CD4-positive, alpha-beta T cell treated with Interleukin-10 for 1 hour (primary cell): ENCODE results near the gene TRAPPC6A.

Experiments used
- DNase-seq: peaks from one replicate; pipeline ENCODE4 v3.0.0-alpha.2; 2020

The TRAPPC6A gene

DNA sequence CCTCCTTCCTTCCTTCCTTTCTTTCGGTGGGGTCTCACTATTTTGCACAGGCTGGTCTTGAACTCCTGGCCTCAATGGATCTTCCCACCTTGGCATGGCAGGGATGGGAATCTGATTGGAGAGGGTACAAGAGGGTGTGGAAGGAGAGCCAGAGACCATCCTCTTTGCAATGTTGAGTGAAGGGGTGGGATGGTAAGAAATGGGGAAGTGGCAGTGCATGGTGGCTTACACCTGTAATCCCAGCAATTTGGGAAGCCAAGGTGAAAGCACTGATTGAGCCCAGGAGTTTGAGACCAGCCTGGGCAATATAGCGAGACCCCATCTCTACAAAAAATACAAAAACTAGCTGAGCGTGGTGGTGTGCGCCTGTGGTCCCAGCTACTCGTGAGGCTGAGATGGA lies 6.1 kb upstream of the TRAPPC6A start:
- DNase-seq: no peak

DNA sequence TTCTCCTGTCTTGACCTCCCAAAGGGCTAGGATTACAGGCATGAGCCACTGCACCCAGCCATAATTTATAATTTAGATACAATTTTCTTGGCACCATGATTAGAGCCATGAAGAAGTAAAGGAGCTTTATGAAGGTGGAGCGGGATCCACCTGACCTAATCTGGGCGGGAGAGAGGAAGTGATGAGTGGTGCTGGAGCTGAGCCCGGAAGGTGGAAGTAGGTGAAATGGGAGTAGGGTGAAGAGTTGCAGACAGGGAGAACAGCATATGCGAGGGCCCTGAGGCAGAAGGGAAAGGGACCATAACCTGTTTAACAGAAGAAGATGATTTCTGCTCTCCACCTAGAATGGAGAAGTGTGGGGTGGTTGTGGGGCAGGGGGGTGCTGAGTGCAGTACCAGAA lies 4.7 kb upstream of the TRAPPC6A start:
- no peak for DNase-seq

DNA sequence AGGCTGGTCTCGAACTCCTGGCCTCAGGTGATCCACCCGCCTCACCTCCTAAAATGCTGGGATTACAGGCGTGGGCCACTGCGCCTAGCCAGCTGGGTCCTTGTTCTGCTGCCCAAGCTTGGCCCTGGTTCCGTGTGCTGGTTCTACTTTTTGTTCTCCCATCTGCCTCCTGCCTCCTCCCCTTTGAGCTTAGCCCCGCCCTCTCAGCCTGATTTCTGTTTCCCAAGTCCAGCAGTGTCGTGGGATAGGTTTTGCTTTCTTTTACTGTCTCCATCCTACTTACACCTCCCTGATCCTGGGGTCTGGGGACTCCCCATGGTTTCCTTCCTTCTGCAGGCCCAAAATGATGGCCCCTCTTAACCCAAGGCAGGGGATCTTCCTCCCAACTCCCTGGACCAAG lies 2.9 kb upstream of the TRAPPC6A start:
- no peak for DNase-seq

DNA sequence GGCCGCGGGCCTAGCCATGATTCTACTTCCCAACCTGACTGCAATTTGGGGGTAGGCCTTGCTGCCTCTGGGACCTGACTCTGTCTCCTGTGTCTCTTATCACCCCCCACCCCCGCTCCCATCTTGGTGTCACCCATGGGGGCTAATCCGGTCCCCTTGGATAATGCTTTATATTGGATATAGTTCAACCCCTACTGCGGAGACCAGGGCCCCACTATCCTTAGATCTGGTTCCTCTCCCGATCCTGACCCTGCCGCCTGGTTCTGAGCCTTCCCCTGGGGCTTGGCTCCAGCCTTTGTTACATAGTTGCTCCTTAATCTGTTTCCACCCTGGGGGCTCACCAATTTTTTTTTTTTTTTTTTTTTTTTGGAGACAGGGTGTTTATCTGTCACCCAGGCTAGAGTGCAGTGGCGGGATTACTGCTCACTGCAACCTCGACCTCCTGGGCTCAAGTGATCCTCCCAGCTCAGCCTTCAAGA lies 1.9 kb upstream of the TRAPPC6A start:
- DNase-seq: no peak

DNA sequence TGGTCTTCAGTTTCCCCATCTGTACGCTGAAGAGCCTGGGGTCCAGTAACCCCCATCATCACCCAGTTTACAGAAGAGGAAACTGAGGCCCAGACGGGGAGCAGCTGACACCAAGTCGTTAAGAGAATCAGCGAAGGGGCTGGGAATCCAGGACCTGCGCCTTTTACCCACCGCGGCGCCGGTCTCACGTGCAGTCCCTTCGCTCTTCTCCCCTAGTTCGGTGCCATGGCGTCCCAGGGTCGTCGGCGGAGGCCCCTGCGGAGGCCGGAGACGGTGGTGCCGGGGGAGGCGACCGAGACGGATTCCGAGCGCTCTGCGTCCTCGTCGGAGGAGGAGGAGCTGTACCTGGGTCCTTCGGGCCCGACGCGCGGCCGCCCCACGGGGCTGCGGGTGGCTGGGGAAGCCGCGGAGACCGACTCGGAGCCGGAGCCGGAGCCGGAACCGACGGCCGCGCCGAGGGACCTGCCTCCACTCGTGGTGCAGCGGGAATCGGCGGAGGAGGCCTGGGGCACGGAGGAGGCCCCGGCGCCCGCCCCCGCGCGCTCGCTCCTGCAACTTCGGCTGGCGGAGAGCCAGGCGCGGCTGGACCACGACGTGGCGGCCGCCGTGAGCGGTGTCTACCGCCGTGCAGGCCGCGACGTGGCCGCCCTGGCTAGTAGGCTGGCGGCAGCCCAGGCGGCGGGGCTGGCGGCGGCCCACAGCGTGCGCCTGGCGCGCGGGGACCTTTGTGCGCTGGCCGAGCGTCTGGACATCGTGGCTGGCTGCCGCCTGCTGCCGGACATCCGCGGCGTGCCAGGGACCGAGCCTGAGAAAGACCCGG lies 1.2 kb upstream of the TRAPPC6A start:
- peak; percentile 32 for DNase-seq

DNA sequence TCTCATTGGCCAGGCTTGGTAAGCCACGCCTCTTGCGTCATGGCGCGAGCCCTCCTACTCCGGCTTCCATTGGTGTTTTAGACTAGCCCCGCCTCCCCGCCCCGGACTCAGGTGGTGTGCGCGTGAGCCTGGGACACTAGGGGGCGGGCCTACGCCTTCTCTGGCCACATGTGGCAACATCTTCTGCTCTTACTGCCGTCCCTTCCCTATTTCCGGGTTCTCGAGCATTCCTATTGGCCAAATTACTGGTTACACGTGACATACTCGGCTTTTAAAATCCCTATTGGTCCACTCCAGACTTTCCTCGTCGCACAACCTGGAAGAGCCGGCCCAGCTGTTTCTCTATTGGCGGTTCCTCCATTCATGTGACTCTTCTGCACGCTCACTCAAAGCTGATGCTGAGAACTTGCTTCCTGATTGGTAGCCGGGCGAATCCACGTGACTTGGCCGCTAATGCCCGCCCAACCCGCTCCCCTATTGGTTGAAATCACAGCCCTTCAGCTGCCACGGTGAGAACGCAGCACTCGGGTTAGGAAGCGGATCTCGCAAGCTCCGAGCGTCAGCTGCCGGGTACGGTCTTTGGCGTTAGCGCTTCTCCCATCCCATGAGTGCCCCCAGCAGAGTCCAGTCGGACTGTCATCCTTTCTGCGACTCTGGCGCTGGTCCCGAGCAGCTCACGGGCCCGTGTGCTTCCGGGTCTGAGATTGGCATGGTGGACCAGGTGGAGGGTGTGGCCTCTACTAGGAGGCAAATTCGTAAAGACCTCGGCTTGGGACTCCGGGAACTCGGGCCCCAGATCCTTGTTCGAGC lies 430 bp upstream of the TRAPPC6A start, which contains the start of gene BLOC1S3:
Gene BLOC1S3, plus strand, starts transcription at position 523 of the 810 bp plus-strand sequence. CDS start 513 bp downstream, outside the sequence.
- peak; percentile 100 for DNase-seq

DNA sequence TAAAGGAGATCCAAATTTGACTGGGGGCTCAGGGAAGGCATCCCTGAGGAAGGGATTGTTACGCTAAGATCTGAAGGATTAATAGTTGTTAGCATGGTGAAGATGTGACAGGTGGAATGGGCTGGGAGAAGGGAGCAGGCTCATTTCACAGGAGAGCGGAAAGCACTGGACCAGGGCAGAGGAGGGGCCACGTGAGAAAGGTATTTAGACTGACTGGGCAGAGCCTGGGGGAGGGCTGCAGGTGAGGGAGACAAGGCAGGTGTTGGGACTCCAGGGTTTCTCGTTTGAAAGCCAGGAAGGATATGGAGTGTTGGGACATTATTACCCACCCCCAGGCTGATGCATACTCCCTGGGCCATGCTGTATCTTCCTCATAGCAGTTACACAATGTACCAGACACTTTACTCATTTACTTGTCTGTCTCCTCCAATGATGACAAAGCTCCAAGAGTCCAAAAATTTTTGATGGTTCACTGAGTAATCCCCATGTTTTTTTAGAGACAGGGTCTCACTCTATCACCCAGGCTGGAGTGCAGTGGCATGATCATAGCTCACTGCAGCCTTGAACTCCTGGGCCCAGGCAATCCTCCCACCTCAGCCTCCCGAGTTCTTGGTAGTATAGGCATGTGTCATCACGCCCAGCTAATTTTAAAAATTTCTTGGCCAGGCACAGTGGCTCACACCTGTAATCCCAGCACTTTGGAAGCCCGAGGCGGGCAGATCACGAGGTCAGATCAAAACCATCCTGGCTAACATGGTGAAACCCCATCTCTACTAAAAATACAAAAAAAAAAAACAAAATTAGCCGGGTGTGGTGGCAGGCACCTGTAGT lies 2.3 kb downstream of the TRAPPC6A start:
- DNase-seq: no peak

DNA sequence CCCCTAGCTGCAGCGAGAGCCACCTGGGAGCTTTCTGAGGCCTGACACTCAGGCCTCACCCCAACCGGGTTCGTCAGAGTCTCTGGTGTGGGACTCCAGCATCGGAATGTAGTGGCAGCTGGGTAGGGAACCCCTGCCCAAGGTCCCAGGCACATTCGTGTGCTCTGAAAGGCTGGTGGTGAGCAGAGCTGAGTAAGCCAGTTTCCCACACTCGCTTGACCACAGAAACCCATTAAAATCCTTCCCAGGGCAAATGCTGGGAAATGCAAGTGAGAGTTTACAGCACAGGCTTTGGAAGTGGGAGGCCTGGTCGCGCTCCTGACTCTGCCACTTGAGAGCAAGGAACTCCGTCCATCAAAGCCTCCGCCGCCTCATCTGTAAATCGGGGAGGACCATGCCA lies 4.2 kb downstream of the TRAPPC6A start:
- DNase-seq: no peak

DNA sequence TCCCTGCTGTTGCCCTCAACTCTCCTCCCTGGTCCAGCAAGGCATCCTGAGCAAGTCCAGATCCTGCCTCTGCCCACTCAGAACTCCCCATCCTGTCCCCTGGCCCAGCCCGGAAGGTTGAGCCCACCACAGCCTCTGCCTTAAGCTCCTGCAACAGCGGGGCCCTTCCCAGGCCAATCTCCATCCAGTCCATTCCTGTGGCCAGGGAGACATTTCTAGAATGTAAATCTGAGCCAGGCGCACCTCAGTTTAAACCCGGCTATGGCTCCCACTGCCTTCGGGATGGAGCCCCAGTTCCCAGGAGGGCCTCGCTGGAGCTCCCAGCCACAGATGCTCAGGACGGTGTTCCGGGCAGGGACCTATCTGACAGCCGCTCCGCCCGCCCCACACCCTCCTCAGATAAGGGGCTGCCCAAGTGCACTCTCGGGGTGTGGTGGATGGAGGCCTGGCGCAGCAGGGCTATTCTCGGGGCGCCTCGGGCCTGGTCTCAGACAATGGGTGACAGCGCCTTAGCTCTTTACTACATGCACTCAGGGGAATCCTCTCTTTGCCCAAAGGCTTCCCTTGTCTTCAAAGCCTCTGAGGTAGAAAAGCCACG lies 5.3 kb downstream of the TRAPPC6A start:
- DNase-seq: no peak

DNA sequence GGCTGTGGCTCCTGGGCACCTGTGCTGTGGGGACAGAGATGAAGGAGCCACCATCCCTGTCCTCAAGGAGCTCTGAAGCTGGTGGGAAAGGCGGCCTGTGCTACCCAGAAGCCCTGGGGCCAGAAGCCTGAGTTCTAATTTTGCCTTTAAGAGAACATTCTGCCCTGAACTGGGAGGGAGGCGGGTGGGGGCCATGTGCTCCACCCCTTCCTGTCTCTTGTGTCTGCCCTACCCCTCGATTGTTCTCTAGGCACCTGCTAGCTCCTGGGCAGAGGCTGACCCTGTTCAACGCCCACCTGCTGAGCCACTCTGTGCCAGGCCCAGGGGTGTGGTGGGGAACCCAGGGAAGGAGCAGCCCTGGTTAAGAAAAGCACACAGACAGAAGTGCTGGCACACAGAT lies 5.9 kb downstream of the TRAPPC6A start:
- peak; percentile 59 for DNase-seq

DNA sequence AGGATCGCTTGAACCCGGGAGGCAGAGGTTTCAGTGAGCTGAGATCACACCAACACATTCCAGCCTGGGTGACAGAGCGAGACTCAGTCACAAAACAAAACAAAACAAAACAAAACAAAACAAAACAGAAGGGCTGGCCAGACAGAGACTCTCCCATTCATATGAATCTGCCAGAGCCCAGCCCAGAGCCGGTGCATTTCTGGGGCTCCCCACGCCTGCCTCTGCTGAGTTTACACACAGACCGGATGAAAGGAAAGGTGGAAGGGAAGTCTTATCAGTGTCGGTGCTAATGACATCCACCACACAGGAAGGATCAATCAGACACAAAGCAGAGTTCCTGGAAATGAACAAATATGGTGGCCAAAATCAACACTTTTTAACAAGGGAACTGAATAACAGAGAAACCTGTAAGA lies 6.8 kb downstream of the TRAPPC6A start:
- peak; percentile 85 for DNase-seq

DNA sequence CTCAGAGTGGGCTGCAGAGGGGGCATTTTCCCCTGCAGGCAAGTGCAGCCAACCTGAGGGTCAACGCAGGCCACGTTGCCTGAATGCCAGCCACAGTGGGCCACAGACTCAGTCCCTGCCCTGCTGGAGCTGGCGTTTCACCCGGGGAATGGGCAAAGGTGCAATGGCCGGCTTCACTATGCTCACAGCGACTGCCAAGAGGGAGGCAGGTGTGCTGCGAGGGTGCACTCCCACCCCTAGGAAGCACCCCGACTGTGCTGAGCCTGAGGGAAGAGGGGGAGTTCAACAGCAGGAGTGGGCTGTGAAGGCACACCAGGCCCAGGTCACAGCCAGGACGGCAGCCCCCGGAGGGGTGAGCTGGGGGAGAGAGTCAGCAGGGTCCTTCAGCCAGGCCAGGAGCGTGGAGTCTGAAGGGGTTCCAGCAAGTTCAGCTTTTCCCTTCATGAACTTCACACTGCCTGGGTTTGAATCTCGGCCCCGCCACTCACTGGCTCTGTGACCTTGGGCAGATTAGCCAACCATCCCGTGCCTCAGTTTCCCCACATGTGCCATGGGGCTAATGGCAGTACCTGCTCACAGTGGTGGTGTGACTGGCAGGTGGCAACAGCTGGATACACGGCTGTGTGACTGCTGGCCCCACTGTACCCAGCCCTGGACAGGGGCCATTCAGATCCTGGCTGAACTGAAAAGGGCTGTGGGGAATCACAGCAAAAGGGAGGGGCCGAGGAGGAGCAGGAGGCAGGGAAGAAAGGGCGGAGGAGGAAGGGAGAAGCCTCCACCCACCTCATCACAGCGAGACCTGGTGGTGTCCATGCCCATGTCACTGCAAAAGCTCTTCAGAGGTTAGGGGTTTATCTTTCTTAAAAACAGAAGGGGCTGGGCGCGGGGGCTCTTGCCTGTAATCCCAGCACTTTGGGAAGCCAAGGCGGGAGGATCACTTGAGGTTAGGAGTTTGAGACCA lies 7.6 kb downstream of the TRAPPC6A start:
- no peak for DNase-seq

DNA sequence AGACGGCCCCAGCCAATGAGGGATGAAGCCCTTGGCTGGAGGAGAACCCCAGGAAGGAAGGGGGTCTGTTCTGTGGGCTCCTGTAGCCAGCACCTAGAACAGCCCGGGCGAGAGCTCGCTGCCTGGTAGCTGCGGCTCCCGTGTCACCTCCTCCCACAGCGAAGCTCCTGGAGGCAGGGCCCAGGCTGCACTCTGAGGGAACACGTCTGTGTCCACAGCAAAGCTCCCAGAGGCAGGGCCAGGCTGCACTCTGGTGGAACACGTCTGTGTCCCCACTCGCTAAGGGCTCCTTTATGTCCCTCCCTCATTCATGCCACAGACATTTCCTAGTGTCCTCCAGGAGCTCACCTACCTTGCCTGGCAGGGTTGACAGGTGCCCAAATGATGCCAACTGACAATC lies 8.4 kb downstream of the TRAPPC6A start:
- DNase-seq: no peak

DNA sequence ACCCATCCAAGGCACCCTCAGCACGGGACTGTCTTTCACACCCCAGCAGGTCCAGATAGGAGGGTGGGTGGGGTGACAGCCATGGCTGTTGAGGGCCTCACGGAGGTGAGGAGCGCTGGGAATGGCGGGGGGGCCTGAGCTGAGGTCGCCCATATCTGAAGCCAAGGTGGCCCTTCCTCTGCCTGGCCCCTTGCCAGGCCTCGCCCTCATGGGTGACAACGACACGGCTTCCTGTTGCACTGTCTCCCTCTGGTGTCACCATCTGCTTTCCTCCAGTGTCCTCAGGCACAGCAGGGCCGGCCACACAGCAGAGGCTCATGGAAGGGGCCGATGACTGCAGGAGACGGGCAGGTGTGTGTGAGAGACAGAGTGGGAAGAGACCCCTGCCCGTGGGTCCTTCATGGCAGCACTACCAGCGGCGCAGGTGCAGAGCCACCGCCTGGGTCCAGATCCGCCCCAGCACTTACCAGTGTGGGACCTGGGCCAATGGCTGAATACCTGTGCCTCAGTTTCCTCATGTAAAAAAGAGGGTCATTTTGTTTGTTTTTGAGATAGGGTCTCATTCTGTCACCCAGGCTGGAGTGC lies 9.2 kb downstream of the TRAPPC6A start:
- DNase-seq: peak; percentile 26

DNA sequence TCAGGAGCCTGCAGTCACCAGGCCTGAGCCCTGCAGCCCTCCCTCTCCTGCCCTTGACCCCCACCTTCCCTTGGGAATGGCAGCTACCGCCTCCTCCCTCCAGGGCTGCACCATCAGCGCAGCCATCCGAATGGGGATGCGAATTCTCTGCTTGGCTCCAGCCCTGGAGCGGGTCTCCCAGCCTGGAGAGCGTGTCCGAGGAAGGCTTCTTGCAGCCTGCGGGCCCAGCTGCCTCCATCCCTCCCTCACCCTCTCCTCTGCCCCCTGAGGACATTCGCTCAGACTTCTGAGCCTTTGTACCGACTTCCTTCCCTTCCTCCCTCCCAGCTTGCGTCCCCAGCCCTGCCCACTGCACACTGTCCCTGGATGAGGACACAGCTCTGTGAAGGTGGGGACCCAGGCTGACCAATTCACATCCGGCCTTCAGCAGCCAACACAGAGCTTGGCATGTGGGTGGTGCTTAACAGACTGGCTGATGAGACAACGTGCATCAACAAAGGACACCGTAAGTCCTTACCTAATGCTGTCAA lies 11.2 kb downstream of the TRAPPC6A start:
- no peak for DNase-seq

DNA sequence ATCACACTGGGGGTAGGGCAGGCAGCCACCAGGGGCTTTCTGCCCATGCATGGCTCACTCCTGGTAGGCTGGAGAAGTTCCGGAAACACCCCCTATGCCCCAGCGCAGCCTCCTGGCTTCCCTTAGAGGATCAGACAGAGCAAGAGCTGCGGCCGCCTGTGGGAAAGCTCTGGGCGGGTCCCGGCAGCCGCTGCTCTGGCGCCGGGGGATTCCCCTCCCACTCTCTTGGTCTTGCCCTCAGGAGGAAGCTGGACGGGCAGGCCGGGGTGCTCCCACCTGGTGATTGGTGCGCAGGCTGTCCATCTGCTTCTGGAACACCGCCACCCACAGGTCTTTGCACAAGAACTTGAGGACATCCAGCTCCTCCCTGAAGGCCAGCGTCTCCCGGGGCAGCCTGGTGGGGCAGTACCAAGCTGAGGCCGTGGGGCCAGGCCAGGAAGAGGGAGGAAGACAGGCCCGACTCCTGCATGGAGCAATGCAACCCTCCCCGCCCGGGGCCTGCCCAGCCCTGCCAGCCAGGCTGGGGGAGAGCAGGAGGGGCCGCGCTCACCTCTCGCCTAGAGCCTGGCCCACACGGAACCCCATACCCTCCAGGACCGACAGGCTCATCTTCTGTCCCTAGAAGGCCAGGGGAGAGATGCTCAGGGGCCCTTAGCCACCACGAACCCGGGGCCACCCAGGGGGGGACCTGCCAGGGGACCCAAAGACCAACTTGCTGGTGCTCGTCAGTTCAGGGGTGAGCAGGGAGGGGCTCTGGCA lies 13.3 kb downstream of the TRAPPC6A start:
- peak; percentile 72 for DNase-seq

DNA sequence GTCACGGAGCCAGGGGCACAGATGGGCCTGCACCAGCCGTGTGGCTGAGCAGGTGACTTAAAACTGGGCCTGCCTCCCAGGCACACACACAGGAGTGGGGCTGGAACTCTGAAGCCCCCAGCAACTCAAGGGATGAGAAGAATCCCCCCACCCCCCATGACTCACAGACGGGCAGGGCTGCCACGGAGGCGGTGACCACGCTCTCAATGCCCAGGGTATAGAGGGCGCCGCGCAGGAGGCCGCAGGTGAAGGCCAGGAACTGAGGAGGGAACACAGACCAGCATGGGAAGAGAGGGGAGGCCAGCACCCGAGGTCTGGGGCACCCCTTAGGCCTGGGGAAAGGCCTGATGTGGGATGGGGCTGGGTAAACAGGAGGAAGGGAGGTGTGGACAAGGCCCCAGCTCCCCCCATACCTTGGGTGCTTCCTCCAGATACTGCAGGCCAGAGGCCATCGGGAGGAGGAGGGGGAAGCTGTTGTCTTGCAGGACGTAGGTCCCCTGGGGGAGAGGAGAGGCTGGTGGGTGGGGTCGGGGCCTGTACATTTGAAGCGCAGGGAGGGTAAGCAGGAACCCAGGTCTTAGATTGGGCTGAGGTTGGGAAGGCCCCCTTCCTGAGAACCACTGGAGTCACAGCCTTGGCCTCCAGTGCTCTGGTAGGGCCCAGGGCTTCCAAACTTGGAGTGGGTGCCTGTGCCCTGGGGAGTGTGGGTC lies 14.1 kb downstream of the TRAPPC6A start:
- no peak for DNase-seq

DNA sequence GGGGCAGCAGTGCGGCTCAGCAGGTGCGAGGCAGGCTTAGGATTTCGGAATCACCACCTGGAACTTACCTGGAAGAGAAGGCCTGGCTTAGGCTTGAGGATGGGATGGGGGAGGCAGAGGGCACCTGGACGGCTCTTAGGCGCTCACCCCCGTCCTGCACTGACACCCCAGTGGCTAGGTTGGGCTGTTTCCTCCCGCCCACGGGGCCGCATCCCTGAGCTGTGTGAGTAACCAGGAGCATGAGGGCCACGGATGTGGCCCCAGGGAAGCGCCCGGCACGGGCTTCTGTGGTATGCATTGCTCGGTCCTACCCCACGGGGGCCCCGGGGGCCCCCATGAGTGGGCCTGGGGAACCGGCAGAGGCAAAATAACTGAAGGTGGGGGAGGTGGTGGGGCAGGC lies 14.9 kb downstream of the TRAPPC6A start:
- DNase-seq: no peak

DNA sequence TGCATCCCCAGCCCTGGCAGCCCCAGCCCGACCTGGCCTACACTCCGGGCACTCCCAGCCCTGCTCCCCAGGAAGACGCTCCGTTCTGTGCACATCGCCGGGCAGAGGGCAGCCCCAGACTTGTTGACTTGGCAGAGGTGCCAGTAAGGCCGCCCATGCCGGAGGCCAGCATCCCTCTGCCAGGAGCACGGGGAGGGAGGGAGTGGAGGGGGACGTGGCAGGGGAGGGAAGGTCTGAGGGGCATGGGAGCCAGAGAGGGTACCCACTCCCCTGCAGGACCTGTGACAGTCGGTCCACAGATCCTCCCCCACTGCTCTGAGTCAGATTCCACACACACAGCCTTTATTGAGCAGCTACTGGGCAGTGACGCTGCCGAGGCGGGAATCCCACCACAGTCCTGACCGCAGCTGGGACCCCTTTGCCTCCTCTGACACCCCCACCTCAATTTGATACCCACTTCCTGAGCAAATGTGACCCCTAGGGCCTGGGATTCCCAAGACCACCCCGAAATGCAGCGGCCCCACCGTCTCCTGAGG lies 15.4 kb downstream of the TRAPPC6A start:
- no peak for DNase-seq
